ENCODE measurements around the gene PPP4R4. TPM values are rescaled to one million over a fixed set of nuclear protein-coding genes. Genes with fewer than 3 reads are reported as not detected.

PPP4R4 gene
- total RNA-seq, 1 donor from 2014 or later: 0.18 TPM

DNA sequence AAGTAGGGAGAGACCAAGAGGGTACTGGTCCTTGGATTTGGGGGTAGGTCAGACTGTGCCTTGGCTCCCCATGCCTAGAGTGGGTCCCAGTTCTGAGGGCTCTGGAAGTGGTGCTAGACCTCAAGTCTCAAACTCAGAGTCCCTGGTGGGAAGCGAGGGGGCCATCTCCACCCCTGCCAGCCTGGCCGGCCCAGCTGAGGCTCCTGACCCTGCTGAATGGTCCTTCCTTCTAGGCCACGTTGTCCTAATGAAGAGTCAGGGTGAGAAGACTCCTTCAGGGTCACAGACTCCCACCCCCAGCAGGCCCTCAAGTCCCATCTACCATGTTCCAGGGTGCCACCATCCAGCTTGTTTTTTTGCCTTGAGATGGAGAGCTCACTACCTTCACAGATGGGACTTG, 136.1 kb downstream of the PPP4R4 start:
- Mint-ChIP-seq H3K27me3 (ENCODE audit: unreplicated experiment) (peaks cover 5% of the 10 kb centered on the region), H3K36me3 (ENCODE audit: low read depth, unreplicated experiment) (peaks cover 4% of the 10 kb centered on the region), H3K27ac (ENCODE audit: unreplicated experiment) (no peak overlapping the region), H3K4me3 (ENCODE audit: unreplicated experiment) (no peak overlapping the region), H3K4me1 (ENCODE audit: unreplicated experiment) (no peaks in the 10 kb centered on the region), H3K9me3 (ENCODE audit: unreplicated experiment) (no peaks in the 10 kb centered on the region)
- no peak for TF ChIP-seq CTCF (IDR thresholded peaks at IDR 0.05; ENCODE audit: unreplicated experiment)
- DNase-seq (ENCODE audit: low spot score): no peak

GRCh38 chr14:94312481-94313246, 138.5 kb downstream of the PPP4R4 start:
- DNase-seq (ENCODE audit: low spot score): no peak
- Mint-ChIP-seq H3K27me3 (ENCODE audit: unreplicated experiment) (peaks cover 2% of the 10 kb centered on the region), H3K36me3 (ENCODE audit: low read depth, unreplicated experiment) (peaks cover 4% of the 10 kb centered on the region), H3K4me1 (ENCODE audit: unreplicated experiment) (no peaks in the 10 kb centered on the region), H3K9me3 (ENCODE audit: unreplicated experiment) (no peaks in the 10 kb centered on the region), H3K4me3 (ENCODE audit: unreplicated experiment) (no peak overlapping the region), H3K27ac (ENCODE audit: unreplicated experiment) (no peak overlapping the region)
- TF ChIP-seq CTCF (IDR thresholded peaks at IDR 0.05; ENCODE audit: unreplicated experiment): no peak

GRCh38 chr14:94313991-94314655, 140.0 kb downstream of the PPP4R4 start:
- no peaks in the 10 kb centered on the region for H3K4me1 Mint-ChIP-seq (ENCODE audit: unreplicated experiment)
- no peaks in the 10 kb centered on the region for H3K27me3 Mint-ChIP-seq (ENCODE audit: unreplicated experiment)
- TF ChIP-seq CTCF (IDR thresholded peaks at IDR 0.05; ENCODE audit: unreplicated experiment): no peak
- DNase-seq (ENCODE audit: low spot score): no peak
- no peak overlapping the region for H3K4me3 Mint-ChIP-seq (ENCODE audit: unreplicated experiment)
- no peaks in the 10 kb centered on the region for H3K36me3 Mint-ChIP-seq (ENCODE audit: low read depth, unreplicated experiment)
- no peak overlapping the region for H3K27ac Mint-ChIP-seq (ENCODE audit: unreplicated experiment)
- H3K9me3 Mint-ChIP-seq (ENCODE audit: unreplicated experiment): no peaks in the 10 kb centered on the region

DNA sequence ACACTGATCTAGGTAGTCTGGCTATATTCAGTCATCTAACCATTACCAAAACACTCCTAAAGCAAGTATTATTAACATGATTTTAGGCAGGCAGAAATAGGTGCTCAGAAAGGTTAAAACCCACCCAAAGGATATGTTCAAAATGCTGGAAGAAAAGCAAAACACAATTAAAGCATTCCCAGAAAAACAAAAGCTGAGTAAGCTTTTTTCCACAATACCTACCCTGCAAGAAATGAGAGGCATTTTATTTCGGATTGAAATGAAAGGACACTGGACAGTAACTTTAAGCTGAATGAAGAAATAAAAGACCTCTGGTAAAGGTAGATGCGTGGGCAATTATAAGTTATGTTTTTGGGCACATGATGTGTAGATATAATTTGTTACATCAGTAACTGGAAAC, 140.8 kb downstream of the PPP4R4 start:
- Mint-ChIP-seq H3K27ac (ENCODE audit: unreplicated experiment) (no peak overlapping the region), H3K36me3 (ENCODE audit: low read depth, unreplicated experiment) (no peaks in the 10 kb centered on the region), H3K9me3 (ENCODE audit: unreplicated experiment) (no peaks in the 10 kb centered on the region), H3K4me3 (ENCODE audit: unreplicated experiment) (no peak overlapping the region), H3K27me3 (ENCODE audit: unreplicated experiment) (no peaks in the 10 kb centered on the region), H3K4me1 (ENCODE audit: unreplicated experiment) (no peaks in the 10 kb centered on the region)
- no peak for TF ChIP-seq CTCF (IDR thresholded peaks at IDR 0.05; ENCODE audit: unreplicated experiment)
- no peak for DNase-seq (ENCODE audit: low spot score)

DNA sequence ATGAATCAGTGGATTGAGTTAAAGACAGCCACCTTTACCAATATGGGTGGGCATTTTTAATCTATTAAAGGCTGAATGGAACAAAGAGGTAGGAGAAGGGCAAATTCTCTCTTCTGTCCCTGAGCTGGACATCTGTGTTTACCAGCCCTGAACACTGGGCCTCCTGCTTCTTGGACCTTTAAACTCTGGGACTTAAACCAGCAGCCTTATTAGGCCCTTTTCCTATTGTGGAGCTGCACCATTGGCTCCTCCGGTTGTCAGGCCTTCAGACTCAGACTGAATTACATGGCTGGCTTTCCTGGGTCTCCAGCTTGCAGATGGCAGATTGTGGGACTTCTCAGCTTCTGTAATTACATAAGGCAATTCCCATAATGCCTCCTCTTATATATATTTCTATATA, 142.6 kb downstream of the PPP4R4 start:
- Mint-ChIP-seq H3K36me3 (ENCODE audit: low read depth, unreplicated experiment) (no peaks in the 10 kb centered on the region), H3K9me3 (ENCODE audit: unreplicated experiment) (no peaks in the 10 kb centered on the region), H3K4me3 (ENCODE audit: unreplicated experiment) (no peak overlapping the region), H3K27ac (ENCODE audit: unreplicated experiment) (no peak overlapping the region), H3K4me1 (ENCODE audit: unreplicated experiment) (no peaks in the 10 kb centered on the region), H3K27me3 (ENCODE audit: unreplicated experiment) (no peaks in the 10 kb centered on the region)
- no peak for TF ChIP-seq CTCF (IDR thresholded peaks at IDR 0.05; ENCODE audit: unreplicated experiment)
- no peak for DNase-seq (ENCODE audit: low spot score)
